Panc1 (cell line): Measurements from ENCODE around the gene SORL1-AS1.

ENCODE experiments used
- CTCF ChIP-seq: fragments of 450-650 bp; IDR thresholded peaks from 2 replicates; pipeline ENCODE4 v1.5.1; 2017; ENCODE audit warnings: mild to moderate bottlenecking
- POLR2AphosphoS5 ChIP-seq: IDR thresholded peaks from 2 replicates; pipeline ENCODE4 v1.6.1; 2012; ENCODE audit warnings: mild to moderate bottlenecking, low read depth, low read length, moderate library complexity
- REST ChIP-seq, 2 experiments: IDR thresholded peaks; 2 replicates each; pipeline ENCODE4 v1.6.1; 2011 to 2012; ENCODE audit warnings: low read depth in 2 of 2, control low read depth in 1 of 2, low read length in 1 of 2, mild to moderate bottlenecking in 1 of 2, moderate library complexity in 1 of 2; ENCODE audit not compliant: insufficient read depth in 1 of 2
- SIN3A ChIP-seq: IDR thresholded peaks from 2 replicates; pipeline ENCODE4 v1.6.1; 2012; ENCODE audit warnings: low read depth, mild to moderate bottlenecking, low read length, moderate library complexity, borderline replicate concordance; ENCODE audit not compliant: insufficient read depth

GRCh38 chr11:121469910-121470309 lies 17.1 kb upstream of the SORL1-AS1 start:
- TF ChIP-seq CTCF (no peak), POLR2AphosphoS5 (no peak), REST (IDR thresholded peaks at IDR 0.05; ENCODE audit: insufficient read depth in 1 of 2, low read depth in 2 of 2, low read length in 1 of 2) (no peak), SIN3A (no peak)
